ELF-1 (cell line): Measurements from ENCODE around the gene CFAP299.
"Not testable (repeated sequence)": the region's sequence is repeated elsewhere in the genome, so short reads cannot be mapped to it uniquely, and the experiment has no call there.

Source experiments
- DNase-seq: peaks from one replicate; pipeline ENCODE4 v3.0.0-alpha.2; 2016; ENCODE audit warnings: low read depth, low spot score

CFAP299 gene

DNA sequence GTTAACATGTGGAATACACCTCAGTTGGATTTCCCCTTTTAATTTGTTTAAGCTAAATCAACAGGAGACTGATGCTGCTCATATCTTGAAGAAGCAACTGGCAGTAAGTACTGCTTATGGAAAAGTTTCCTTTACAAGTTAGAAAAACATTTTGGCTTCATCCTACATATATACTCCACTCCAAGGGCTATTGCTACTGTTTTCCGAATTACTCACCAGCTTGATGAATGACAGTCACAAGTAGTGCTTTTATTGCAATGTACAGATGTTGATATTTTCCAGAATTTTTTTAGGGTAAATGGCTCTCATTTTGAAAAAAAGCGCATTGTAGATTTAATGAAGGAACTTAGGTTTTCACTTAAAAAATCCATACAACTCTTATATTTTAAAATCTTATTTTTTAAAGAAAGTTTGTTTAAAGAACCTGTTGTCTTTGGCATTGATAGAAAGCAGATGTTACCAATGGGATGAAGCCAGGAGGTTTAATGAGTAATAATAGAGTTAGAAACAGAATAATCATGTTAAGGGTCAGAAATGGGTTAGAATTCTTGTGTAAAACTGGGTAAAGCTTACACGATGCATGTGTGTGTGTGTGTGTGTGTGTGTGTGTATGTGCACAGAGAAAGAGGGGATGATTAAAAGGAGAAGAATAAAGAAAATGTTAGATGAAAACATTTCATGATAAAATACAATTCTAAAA, 272.9 kb downstream of the CFAP299 start:
- no peak for DNase-seq

DNA sequence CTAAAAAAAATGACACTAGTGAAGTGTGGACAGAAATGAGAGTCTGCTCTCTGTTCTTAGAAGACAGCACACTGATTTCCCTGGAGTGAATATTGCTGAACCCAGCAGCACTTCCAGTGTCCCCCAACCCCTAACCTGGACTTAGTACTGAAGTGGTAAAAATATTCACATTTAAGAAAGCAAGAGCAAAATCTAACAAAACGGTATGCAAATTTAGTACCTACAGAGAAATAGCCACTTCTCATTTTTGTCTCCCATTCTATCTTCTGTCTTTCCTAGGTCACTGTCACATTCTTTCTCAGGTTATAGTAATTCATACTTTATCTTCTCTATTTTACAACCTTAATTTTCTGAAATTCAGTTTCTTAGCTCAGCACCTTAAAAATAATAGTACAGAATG, 274.7 kb downstream of the CFAP299 start:
- DNase-seq = no peak

DNA sequence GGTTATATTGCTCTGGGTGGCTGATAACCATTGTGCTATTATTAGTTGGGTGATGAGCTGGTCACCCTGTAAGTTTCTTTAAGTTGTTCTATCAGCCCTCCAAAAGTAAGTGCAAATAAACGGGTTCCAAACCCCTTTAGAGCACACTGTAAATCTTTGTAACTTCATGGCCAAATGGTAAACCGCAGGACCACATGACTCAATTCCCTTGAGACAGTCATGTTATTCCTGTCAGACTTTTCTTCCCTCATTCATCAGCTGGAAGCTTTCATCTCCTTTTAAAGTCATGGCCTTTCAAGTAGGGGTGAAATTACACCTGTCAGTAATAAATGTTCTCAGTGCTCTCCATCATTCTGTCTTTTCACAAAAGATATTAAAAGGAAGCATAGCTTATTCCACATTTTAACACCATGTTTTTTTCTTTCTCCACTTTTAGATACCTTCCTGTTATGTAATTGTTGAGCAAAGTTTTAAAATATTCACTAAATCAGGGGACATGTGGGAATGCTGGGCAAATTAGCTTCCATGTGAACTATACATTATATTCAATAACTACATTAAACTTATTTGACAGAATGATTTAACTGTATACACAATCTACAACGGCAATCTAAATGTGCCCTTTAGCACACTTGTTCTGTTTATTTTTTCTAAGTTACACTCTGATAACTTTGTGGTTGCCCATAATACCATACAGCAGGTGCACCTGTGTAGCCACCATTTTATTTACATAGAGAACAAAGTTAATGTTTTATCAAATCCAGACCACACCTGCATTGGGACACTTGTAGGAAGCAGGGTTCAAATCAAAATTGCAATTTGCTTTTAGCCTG, 275.5 kb downstream of the CFAP299 start:
- DNase-seq = no peak

DNA sequence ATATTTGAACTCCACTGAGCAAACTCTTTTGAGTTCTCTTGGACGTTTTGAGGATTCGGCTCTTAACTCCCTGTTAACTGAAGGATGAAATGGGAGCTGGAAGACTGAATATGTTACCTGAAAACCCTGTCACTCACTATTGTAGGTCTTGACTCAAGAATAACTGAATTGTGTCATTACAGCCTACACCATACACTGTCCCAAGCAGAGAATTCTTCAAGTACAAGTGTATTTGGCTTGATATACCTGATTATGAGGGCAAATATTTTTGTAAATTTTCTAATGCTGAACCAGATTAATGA, 276.1 kb downstream of the CFAP299 start:
- DNase-seq = no peak

DNA sequence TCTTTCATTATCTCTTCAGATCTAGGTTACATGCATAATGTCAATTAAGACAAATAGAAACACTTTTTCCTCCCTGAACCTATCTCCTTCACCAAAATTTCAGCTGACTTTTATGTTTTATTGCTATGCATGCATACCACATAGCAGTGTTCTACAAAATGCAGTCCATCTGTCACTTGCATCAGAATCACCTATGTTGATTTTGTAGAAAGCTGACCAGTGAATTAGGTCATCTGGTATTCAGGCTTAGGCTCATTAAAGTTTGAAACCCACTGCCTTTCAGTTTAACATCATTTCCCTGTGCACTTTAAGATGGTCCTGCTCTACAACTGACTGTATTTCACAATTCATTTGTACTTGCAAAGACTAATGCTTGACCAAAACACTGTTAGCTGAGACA, 277.9 kb downstream of the CFAP299 start:
- no peak for DNase-seq

DNA sequence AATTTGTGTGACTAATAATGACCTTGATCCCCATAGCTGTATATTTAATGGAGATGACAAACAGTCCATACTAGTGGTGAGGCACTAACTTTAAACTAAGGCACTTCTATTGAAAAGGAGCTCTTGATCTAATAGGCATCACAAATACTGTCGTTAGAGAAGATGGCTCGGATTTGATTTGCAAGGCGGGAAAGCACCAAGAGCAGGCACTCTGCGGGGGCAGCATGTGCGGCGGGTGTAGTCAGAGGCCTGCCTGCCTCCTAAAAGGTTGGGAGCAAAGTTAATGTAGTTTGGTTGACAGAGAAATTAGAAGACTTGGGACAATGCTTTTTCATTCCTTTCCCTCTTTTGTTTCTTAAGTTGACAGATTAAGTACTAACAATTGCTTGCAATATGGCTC, 278.8 kb downstream of the CFAP299 start:
- DNase-seq = no peak

DNA sequence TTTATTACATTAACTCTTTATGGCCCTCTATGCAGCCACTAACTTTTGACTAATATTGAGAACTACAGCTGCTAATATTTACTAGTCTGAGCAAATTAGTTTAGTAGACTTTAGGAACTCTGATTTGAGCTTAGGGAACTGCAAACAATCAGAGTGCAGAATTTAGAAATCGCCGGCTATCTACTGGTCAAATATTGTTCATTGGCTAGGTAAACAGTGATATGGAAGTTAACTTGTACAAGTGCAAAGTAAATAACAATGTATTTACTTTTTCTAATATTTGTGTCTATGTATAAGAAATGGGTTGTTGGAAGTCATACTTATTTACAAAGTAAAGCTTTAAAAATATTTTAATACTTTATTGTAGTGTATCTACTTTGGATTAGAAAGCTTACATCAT, 279.6 kb downstream of the CFAP299 start:
- no peak for DNase-seq

DNA sequence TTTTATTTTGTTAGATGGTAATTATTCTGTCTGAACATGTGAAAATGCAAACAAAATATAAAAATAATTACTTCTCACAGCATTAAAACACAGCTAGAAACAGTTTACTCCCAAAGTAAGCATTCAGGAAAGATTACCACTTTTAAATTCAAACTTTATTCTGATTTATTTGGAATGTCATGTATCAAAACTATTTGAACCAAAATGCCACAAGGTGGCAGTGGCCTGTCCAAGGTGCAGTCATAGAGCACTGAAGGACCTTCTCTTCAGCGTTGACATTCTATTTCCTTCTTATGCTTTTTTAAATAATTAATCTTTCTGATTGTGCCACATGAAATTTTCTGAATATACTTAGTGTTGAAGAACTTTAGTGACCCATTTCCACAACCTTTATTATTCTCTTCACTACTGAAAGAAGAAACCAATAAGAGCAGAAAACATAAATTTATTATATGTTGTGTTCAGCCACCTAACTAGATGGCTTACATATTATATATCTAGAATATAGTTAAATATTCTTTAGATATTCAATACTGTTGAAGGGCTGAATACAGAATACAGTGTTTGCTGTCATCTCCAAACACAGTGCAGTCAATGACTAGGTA, 283.6 kb downstream of the CFAP299 start:
- no peak for DNase-seq

DNA sequence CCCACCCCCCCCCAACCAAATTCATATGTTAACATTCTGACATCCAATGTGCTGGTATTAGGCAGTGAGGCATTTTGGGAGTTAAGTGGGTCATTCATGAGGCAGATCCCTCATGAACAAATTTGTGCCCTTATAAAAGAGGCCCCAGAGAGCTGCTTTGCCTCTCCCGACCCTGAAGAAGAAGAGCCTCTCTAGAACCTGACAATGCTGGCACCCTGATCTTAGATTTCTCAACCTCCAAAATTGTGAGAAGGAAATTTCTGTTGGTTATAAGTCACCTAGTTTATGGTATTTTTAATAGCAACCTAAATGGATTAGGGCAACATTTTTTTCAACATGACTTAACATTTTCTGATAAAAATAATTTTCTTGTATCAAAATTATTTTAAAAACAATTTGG, 296.3 kb downstream of the CFAP299 start:
- DNase-seq = no peak

DNA sequence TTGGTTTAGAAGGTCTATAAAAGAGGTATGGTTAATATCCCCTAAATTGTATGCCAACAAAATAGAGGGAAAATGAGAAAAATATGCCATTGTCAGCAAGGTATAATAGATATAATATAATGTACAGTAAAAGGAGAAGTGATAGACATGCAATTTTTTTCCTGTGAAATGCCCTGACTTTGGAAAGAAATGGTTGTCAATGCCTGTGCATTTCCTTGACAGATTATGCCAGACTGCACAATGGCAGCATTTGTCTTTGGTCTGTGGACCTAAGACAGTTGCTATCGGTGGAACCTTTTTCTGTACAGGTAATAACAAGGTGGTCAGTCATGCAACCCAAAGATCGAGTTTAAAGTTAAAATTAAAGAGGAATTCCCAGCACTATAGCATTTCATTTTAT, 301.7 kb downstream of the CFAP299 start:
- DNase-seq = no peak

DNA sequence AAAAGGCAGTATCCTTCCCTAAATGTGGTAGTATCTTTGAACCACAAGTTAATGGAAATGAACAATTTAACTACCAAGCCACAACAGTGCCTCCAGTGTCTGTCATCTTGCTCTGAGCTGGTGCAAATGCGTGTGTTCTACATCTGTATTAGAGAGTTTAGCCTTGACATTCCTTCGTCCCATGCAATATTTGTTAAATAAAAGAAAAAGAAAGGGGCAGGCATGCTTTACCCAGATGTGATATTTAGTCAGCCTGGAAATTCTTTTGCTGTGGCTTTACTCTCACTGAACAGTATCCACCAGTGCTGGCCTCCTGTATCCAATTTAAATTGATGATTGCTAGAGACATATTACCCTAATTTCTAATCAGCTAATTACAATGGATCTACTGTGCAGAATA, 310.5 kb downstream of the CFAP299 start:
- no peak for DNase-seq

DNA sequence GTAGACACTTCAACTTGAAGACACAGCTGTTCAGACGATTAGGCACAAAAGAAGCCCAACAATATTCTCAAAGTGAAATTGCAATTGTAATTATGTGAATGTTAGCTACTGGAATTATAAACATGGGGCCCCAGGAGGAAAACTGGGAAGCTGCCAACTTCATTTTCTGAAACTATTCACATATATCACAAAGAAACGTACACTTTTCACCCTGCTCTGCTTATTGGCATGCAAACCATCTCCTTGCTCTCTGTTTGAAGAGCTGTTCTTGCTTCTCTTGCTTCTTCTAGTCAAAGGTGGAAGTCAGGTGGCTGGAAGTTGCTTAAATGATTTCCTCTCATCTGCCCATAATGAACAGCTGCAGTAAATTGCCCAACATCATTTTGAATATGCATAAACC, 320.1 kb downstream of the CFAP299 start:
- no peak for DNase-seq

DNA sequence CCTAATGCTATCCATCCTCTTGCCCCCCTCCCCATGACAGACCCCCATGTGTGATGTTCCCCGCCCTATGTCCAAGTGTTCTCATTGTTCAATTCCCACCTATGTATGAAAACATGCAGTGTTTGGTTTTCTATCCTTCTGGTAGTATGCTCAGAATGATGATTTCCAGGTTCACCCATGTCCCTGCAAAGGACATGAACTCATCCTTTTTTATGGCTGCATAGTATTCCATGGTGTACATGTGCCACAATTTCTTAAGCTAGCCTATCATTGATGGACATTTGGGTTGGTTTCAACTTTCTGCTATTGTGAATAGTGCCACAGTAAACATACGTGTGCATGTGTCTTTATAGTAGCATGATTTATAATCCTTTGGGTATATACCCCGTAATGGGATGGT, 334.6 kb downstream of the CFAP299 start:
- DNase-seq = not testable (repeated sequence)

DNA sequence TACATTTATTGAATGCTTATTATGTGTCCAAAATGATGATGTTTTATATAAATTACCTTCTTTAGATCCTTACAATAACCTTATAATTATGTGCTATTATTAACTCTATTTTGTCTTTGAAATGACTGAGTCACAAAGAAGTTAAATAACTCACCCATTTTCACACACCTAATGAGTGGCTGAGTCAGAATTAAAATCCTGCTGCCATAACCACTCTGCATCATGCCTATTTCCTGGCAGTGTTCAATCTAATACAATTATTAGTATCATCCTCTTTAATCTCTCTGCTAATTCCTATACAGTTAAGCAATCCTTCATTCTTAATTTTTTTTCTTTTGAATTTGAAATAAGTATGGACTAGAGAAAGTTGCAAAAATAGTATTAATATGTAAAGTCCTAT, 342.9 kb downstream of the CFAP299 start:
- DNase-seq = no peak

DNA sequence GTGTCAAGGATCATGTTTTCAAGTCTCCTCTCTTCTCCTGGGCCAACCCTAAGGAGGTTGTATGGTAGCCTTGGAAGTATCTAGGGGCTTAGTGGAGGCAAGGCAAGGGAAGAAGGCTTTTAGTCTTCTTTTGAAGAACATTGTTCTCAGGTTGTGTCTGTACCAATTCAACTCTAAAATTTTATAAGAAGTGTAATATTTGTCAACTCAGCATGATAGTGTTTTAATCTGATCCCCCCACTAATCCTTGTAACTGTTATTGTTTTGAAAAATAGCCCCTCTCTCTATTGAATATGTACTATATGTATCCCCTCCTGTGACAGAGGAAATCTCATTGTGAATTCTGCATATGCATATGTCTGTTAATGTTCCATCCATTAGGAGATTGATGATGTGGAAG, 345.4 kb downstream of the CFAP299 start:
- DNase-seq = no peak

DNA sequence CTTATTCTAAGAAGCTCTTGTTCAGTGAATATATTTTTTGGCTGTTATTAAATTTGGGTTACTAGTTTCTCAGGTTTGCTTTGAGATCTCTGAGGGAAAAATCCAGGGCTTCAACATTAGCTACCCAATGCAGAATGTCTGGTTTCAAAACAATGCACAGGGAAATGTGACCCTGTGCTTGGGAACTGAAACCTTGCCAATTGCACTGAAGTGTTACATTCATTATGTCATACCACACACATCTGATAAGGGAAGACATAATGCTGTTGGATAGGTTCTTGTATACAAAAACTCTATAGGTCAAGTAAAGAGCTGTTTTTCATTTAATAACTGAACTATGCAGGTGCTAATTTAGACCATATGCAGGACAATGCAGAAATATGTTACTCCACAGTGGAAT, 349.7 kb downstream of the CFAP299 start:
- DNase-seq = no peak

DNA sequence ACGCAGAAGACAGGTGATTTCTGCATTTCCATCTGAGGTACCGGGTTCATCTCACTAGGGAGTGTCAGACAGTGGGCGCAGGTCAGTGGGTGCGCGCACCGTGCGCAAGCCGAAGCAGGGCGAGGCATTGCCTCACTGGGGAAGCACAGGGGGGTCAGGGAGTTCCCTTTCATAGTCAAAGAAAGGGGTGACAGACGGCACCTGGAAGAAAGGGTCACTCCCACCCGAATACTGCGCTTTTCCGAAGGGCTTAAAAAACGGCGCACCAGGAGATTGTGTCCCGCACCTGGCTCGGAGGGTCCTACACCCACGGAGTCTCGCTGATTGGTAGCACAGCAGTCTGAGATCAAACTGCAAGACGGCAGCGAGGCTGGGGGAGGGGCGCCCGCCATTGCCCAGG, 352.2 kb downstream of the CFAP299 start:
- not testable (repeated sequence) for DNase-seq

DNA sequence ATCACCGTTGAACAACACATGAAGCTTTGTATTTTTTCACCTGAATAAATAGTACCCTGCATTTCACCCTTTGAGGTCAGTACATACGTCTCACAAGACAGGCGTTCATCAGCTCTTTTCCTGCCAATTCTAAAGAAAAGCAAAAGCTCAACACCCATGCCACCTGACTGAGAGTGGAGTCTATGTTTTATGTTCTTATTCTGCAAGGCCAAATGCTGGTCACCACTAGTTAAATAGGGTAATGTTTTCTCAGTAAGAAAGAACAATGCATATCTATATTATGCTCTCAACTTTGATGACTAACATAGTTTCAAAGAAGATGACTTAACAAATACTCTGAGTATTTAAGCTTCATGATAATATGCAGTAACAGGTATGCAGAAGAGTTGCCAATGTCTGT, 358.6 kb downstream of the CFAP299 start:
- no peak for DNase-seq

DNA sequence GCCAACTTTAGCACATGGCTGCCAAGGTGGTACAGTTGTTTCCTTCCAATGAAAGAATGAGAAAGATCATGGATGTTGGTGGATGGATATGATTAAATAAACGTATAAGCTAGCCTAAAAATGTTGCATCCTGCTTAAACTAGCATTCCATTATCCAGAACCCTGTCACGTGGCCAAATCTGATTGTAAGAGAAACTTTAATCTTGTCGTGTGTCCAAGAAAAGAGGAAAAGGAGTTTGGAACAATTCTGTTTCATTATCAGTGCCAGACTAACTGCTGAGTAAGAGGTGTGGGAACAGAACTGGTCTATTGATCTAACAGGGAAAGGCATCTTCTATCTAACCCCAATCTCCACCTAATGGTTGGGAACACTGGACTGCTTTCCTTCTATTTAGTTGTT, 369.8 kb downstream of the CFAP299 start:
- DNase-seq = no peak

DNA sequence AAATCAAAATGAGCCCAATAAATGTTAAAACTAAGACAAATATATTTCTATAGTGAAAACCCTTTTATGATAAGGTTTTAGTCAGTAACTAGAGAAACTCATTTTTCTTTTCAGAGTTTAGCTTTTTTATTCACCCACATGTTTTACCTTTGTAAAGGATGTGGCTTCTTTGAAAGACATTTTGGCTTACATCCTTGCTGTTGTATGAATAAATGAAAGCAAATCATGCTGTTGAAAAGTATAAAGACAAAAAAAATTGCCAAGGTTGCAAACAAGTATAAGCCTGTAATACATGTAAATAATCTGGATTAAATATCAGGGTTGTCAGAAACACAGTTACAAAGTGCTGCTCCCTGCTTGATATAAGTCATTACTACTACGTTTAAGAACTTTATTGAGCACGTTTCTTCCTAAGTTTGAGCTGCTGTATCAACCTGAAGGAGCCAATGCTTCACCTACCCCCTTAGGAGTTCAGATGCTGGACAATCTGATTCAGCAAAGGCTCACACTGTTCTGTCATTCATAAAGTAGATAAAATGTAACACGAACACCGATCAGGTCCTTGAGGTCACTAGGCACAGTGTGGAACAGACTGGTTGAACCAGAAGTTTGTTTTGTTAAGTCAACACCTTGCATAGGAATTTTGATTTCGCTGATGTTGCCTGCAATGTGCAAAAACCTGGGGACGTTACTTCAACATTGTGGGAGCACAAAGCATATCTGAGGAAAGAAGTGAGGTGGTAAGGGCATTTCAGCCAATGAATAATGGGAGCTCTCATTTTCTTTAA, 373.7 kb downstream of the CFAP299 start:
- DNase-seq = no peak

DNA sequence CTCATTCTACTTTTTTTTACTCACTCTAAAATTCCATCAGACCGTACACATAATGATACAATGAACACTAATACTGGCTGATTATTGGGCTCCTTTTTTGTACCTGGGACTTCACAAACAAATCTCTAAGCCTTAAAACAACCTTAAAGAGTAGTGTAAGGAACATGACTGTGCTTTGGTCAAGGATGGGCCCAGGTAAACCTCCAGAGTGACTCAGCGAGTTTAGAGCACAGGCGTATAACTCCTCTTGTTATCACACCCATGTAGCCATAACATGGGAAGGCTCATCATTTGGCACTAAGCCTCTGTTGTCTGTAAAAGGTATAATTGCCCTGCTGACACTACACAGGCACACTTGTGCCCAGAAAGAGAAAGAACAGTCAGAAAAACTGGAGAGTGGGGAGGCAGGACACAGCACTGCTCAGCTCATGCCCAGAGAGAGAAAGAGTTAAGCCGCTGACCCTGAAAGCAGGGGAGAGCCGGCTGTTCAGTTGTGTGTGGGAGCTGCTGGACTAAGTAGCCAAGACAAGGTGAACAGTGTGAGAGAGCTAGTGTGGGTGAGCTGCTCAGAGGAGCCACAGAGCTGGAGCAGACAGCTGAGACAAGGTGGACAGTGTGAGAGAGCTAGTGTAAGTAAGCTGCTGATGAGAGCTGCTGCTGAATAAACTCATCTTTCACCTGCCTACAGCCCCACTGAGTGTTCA, 375.4 kb downstream of the CFAP299 start:
- no peak for DNase-seq

DNA sequence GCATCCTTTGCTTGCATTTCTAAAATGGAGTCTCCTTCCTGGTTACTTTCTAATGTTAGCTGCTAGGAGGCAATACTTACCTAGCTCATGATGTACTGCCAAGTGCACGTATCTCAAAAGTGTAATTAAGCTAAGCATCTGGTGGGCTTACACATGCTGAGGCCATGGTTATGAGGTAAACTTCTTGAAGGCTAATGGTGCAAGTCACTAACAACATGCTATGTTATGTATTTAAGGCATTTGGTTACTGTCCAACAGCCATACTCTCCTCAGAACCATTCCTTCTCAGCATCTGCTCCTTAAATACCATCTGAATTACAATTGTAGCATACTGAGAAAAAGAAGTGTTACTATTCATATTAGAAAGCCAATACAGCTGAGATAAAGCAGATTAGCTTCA, 376.4 kb downstream of the CFAP299 start:
- no peak for DNase-seq
